K562 (cell line): Measurements from ENCODE around the gene DEDD2. TPM values are rescaled to one million over a fixed set of nuclear protein-coding genes. Genes with fewer than 3 reads are reported as not detected.

Experiments used
- ATAC-seq: fragments of 200-7000 bp; cut with Tn5 transposase; 3 replicates; pipeline ENCODE4 v1.9.1; 2020; ENCODE audit warnings: moderate library complexity
- BruUV-seq: library from RNA; stranded (reverse); fragments of 400-500 nt; replicated peaks from 2 replicates; lab custom pipeline; 2021; lab: Mats Ljungman, UMichigan
- CTCF ChIA-PET: fragments of 300-600 bp; formaldehyde crosslinking; extraction: SDS; loops from one replicate; lab custom pipeline; 2021; ENCODE audit warnings: low intra/inter-chr PET ratio; lab: Yijun Ruan, JAX
- POLR2A ChIA-PET: fragments of 300-600, 350-650 bp; sonication (Branson Sonifier 250); formaldehyde crosslinking; extraction: SDS; loops from one replicate; lab custom pipeline; 2021; ENCODE audit warnings: antibody characterized with exemption, inconsistent platforms; lab: Yijun Ruan, JAX
- DNase-seq, 4 experiments: peaks; one replicate each; pipeline versions ENCODE4 v3.0.0 to v3.0.0-alpha.2; 2011 to 2018; ENCODE audit warnings: low spot score in 3 of 4, mixed read lengths in 3 of 4; ENCODE audit errors: extremely low read depth in 1 of 4
- FAIRE-seq: peaks from 2 replicates; lab custom pipeline; 2011; peaks lifted over from hg19 to GRCh38; lab: Jason Lieb, UNC
- H2AFZ ChIP-seq: 2 replicates; pipeline ENCODE4 v1.6.0; 2011; ENCODE audit warnings: low read depth, low read length, control low read depth, inconsistent platforms
- H3K27ac ChIP-seq: fragments of 200-600 bp; 3 replicates; pipeline ENCODE4 v1.8.0; 2011; ENCODE audit warnings: low read depth, mild to moderate bottlenecking, control low read depth, inconsistent platforms, low read length, moderate library complexity, mixed read lengths; ENCODE audit errors: extremely low read depth
- H3K27me3 ChIP-seq, 2 experiments: fragments of 300-600 bp in 1 of 2; 2 replicates in 1 of 2; 3 replicates in 1 of 2; pipeline versions ENCODE4 v1.6.0 to v1.8.0; 2011; ENCODE audit warnings: inconsistent platforms in 2 of 2, low read length in 2 of 2, mild to moderate bottlenecking in 1 of 2, mixed read lengths in 1 of 2, moderate library complexity in 1 of 2; ENCODE audit not compliant: control insufficient read depth in 2 of 2, insufficient read depth in 2 of 2
- H3K36me3 ChIP-seq: fragments of 300-600 bp; 3 replicates; pipeline ENCODE4 v1.8.0; 2011; ENCODE audit warnings: mild to moderate bottlenecking, low read length, inconsistent platforms; ENCODE audit not compliant: control insufficient read depth, insufficient read depth
- H3K4me1 ChIP-seq, 2 experiments: fragments of 200-600 bp in 1 of 2; replicated peaks in 1 of 2; 2 replicates in 1 of 2; 3 replicates in 1 of 2; pipeline versions ENCODE4 v1.5.1 to v1.8.0; 2011; ENCODE audit warnings: inconsistent platforms in 2 of 2, low read length in 2 of 2, mild to moderate bottlenecking in 1 of 2, mixed read lengths in 1 of 2, moderate library complexity in 1 of 2; ENCODE audit not compliant: control insufficient read depth in 2 of 2, insufficient read depth in 2 of 2
- H3K4me2 ChIP-seq: 2 replicates; pipeline ENCODE4 v1.6.1; 2011; ENCODE audit warnings: low read length, control low read depth, inconsistent platforms, mixed read lengths; ENCODE audit not compliant: insufficient read depth
- H3K4me3 ChIP-seq: fragments of 200-600 bp; sonication (generic), shearing (Covaris generic); 2 replicates; pipeline ENCODE4 v1.5.1; 2016; ENCODE audit warnings: control low read depth, inconsistent platforms
- H3K79me2 ChIP-seq: fragments of 200-600 bp; 3 replicates; pipeline ENCODE4 v1.8.0; 2011; ENCODE audit warnings: low read length, inconsistent platforms; ENCODE audit not compliant: control insufficient read depth, insufficient read depth
- H3K9ac ChIP-seq, 2 experiments: 2 replicates each; pipeline versions ENCODE4 v1.6.0 to v1.6.1; 2011; ENCODE audit warnings: low read depth in 2 of 2, low read length in 2 of 2, control low read depth in 1 of 2, inconsistent platforms in 1 of 2, mild to moderate bottlenecking in 1 of 2, mixed read lengths in 1 of 2; ENCODE audit not compliant: insufficient read depth in 1 of 2
- H3K9me1 ChIP-seq: one replicate; pipeline ENCODE4 v1.6.0; 2011; ENCODE audit warnings: inconsistent platforms, mild to moderate bottlenecking, low read length, moderate library complexity; ENCODE audit not compliant: control insufficient read depth, insufficient read depth
- H3K9me3 ChIP-seq: replicated peaks from 2 replicates; pipeline ENCODE4 v1.5.1; 2011; ENCODE audit warnings: low read depth, low read length, inconsistent platforms; ENCODE audit not compliant: control insufficient read depth, insufficient read depth
- H4K20me1 ChIP-seq: replicated peaks from 2 replicates; pipeline ENCODE4 v1.6.1; 2011; ENCODE audit warnings: low read length, inconsistent platforms, mixed read lengths; ENCODE audit not compliant: control insufficient read depth, insufficient read depth
- DPF2 ChIP-seq: fragments of 450-650 bp; IDR thresholded peaks from 2 replicates; pipeline ENCODE4 v1.6.1; 2016
- EP300 ChIP-seq: IDR thresholded peaks from 2 replicates; pipeline ENCODE4 v1.6.1; 2012; ENCODE audit warnings: low read length, improper control_type of control experiment
- ETV1 ChIP-seq: fragments of 450-650 bp; conservative IDR thresholded peaks from 2 replicates; pipeline ENCODE4 v1.6.1; 2016; ENCODE audit warnings: missing genetic modification characterization, control low read depth, low read depth, missing compliant biosample characterization
- FIP1L1 ChIP-seq: fragments of 200-400 bp; formaldehyde crosslinking; IDR thresholded peaks from 2 replicates; pipeline ENCODE4 v1.6.1; 2018; ENCODE audit warnings: mild to moderate bottlenecking, low read depth, low read length; ENCODE audit not compliant: poor library complexity, severe bottlenecking
- PCBP1 ChIP-seq: fragments of 200-400 bp; formaldehyde crosslinking; IDR thresholded peaks from 2 replicates; pipeline ENCODE4 v1.6.1; 2018; ENCODE audit warnings: mild to moderate bottlenecking, low read depth, low read length; ENCODE audit not compliant: poor library complexity, severe bottlenecking
- SMARCA4 ChIP-seq: fragments of 450-650 bp; IDR thresholded peaks from 2 replicates; pipeline ENCODE4 v1.6.1; 2016
- SP1 ChIP-seq: sonication (generic); formaldehyde crosslinking; IDR thresholded peaks from 2 replicates; pipeline ENCODE4 v1.8.1; 2022; ENCODE audit warnings: mild to moderate bottlenecking, missing genetic modification reagents
- ZNF232 ChIP-seq: sonication (generic); formaldehyde crosslinking; IDR thresholded peaks from 2 replicates; pipeline ENCODE4 v1.8.0; 2022; ENCODE audit warnings: mild to moderate bottlenecking, missing genetic modification reagents
- ZNF263 ChIP-seq: sonication (generic); formaldehyde crosslinking; IDR thresholded peaks from 2 replicates; pipeline ENCODE4 v1.8.0; 2022; ENCODE audit warnings: mild to moderate bottlenecking, missing genetic modification reagents, borderline replicate concordance
- ZNF696 ChIP-seq: fragments of 250-450 bp; sonication (Bioruptor Pico); conservative IDR thresholded peaks from 2 replicates; pipeline ENCODE4 v1.4.0; 2020; ENCODE audit warnings: mild to moderate bottlenecking, moderate library complexity
- ZNF785 ChIP-seq: fragments of 250-450 bp; sonication (Bioruptor Pico); IDR thresholded peaks from 2 replicates; pipeline ENCODE4 v1.4.0; 2020; ENCODE audit warnings: mild to moderate bottlenecking
- WGBS: fragments of 100-300 bp; shearing (Covaris generic); methylation state at CpG from one replicate; pipeline ENCODE4 v1.1.6; 2016; ENCODE audit warnings: low coverage, mixed read lengths; ENCODE audit not compliant: insufficient coverage; ENCODE audit errors: missing lambda C conversion rate; 5-methylcytosine and 5-hydroxymethylcytosine counted together
- in situ Hi-C: fragments of 300-500 bp; cut with MboI; formaldehyde crosslinking; loops from 4 replicates; pipeline ENCODE4 v1.15.0; 2018; ENCODE audit warnings: inconsistent platforms, mixed read lengths
- intact Hi-C: fragments of 100-400 bp; cut with micrococcal nuclease; formaldehyde crosslinking; loops from 2 replicates; pipeline ENCODE4 v1.14.2; 2022
- polyA plus RNA-seq, 8 experiments: library from polyadenylated mRNA; depleted of rRNA in 4 of 8; stranded (reverse) in 5 of 8; unstranded in 3 of 8; fragments of >200 nt; fragmentation: Nextera tagmentation in 2 of 8; fragmentation: Illumina TruSeq in 1 of 8; extraction: Ambion mirVana in 2 of 8; extraction: Trizol in 1 of 8; gene quantifications; 2 replicates each; pipeline versions ENCODE4 v1.2.1 to v1.2.3, GENCODE V29; 2011 to 2014; ENCODE audit warnings: inconsistent platforms in 1 of 8, missing spikeins in 1 of 8
- total RNA-seq, 7 experiments: library from RNA; depleted of rRNA in 6 of 7; stranded (reverse); fragments of >200 nt in 6 of 7; fragmentation: Illumina TruSeq in 2 of 7; extraction: Trizol in 2 of 7; gene quantifications; 2 replicates each; pipeline versions ENCODE4 v1.2.1 to v1.2.3, GENCODE V29; 2011 to 2021; ENCODE audit warnings: low replicate concordance in 1 of 7
- TF ChIP-seq, protein P1 (sequence below): fragments of 450-650 bp; formaldehyde crosslinking; IDR thresholded peaks from 2 replicates; pipeline ENCODE4 v1.4.0; 2022; ENCODE audit warnings: missing genetic modification characterization
- TF ChIP-seq, protein P2 (sequence below): fragments of 450-650 bp; IDR thresholded peaks from 2 replicates; pipeline ENCODE4 v1.6.1; 2017; ENCODE audit warnings: antibody characterized with exemption, mild to moderate bottlenecking
- TF ChIP-seq, protein P3 (sequence below): sonication (generic); formaldehyde crosslinking; IDR thresholded peaks from 2 replicates; pipeline ENCODE4 v1.9.0; 2022; ENCODE audit warnings: mild to moderate bottlenecking, missing genetic modification reagents
- TF ChIP-seq, protein P4 (sequence below): conservative IDR thresholded peaks from 2 replicates; pipeline ENCODE4 v1.6.1; 2011; ENCODE audit warnings: low read depth, mild to moderate bottlenecking, low read length; ENCODE audit not compliant: control insufficient read depth

The DEDD2 gene
- total and polyA plus RNA-seq, 9 of the 15 experiments (the other 6 are each of a cell fraction or from before 2014, with no cell fraction given) = 4.3 to 43.0 (median 29.2) TPM

DNA sequence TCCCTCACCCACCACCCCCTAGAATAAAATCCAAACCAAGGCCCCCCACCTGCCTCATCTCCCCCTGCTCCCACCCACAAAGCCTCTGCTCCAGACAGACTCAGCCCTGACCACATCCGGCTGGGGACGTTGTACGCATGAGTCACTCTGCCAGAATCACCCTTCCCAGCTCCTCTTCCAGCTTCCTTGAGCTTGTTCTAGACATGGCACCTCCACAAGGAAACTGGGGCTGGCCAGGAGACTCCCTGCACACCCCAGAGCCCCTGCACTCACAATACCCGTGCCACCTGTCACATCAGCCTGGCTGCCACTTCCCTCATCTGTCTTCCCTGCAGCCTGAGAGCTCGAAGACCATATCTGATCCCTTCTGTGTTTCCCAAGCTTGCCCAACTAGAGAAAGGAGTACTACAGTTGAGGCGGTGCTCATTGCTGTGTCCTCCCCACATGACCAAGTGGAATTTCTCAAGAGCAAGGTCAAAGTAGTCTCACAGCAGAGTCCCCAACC is 9.7 kb downstream of the DEDD2 start:
- ATAC-seq (peak; percentile 85), FAIRE-seq (peak; percentile 87), DNase-seq (peak; percentile 43 to 75 (median 58))
- Histone ChIP-seq H4K20me1 (no peaks in the 10 kb centered on the region; the same call in 1 of the 2 replicates), H3K9ac (peak overlapping the region; percentile 30 to 34; a peak in 3 of 4 replicates), H3K79me2 (peaks cover 79% of the 10 kb centered on the region), H3K27ac (peak overlapping the region; percentile 80), H3K36me3 (peaks cover 94% of the 10 kb centered on the region), H3K9me3 (no peaks in the 10 kb centered on the region), H3K4me1 (peaks cover 24 to 27% of the 10 kb centered on the region in 2 experiments), H3K4me3 (no peak overlapping the region), H3K9me1 (no peaks in the 10 kb centered on the region), H3K27me3 (no peaks in the 10 kb centered on the region), H2AFZ (no peak overlapping the region), H3K4me2 (peak overlapping the region; percentile 60)
- BruUV-seq = no TSS peak
- intact Hi-C loops (no loop called here), in situ Hi-C loops (no loop called here)
- ChIA-PET POLR2A (interaction anchor here (0.7 to 1.5 kb wide), 4 partner anchors 8 to 129 kb away, joined by 3 to 6 read pairs (median 3); no protein-coding TSS in a partner anchor), CTCF (no interaction called here)
- 25% methylated on average over 5 of the region's 6 CpGs for WGBS
- TF ChIP-seq DPF2 (peak; percentile 80), ZNF263 (peak; percentile 65; the same call in 1 of the 2 replicates), SMARCA4 (peak; percentile 81), SP1 (CRISPR knock-in tag) (no peak), ZNF696 (CRISPR knock-in tag) (no peak), EP300 (peak; percentile 30; the same call in 1 of the 2 replicates), ZNF232 (CRISPR knock-in tag) (no peak), ZNF785 (no peak), ETV1 (tag) (peak; percentile 70), PCBP1 (no peak), FIP1L1 (no peak)
- TF ChIP-seq, protein P1, sequence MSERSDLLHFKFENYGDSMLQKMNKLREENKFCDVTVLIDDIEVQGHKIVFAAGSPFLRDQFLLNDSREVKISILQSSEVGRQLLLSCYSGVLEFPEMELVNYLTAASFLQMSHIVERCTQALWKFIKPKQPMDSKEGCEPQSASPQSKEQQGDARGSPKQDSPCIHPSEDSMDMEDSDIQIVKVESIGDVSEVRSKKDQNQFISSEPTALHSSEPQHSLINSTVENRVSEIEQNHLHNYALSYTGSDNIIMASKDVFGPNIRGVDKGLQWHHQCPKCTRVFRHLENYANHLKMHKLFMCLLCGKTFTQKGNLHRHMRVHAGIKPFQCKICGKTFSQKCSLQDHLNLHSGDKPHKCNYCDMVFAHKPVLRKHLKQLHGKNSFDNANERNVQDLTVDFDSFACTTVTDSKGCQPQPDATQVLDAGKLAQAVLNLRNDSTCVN (CRISPR knock-in tag) = no peak
- TF ChIP-seq, protein P2, sequence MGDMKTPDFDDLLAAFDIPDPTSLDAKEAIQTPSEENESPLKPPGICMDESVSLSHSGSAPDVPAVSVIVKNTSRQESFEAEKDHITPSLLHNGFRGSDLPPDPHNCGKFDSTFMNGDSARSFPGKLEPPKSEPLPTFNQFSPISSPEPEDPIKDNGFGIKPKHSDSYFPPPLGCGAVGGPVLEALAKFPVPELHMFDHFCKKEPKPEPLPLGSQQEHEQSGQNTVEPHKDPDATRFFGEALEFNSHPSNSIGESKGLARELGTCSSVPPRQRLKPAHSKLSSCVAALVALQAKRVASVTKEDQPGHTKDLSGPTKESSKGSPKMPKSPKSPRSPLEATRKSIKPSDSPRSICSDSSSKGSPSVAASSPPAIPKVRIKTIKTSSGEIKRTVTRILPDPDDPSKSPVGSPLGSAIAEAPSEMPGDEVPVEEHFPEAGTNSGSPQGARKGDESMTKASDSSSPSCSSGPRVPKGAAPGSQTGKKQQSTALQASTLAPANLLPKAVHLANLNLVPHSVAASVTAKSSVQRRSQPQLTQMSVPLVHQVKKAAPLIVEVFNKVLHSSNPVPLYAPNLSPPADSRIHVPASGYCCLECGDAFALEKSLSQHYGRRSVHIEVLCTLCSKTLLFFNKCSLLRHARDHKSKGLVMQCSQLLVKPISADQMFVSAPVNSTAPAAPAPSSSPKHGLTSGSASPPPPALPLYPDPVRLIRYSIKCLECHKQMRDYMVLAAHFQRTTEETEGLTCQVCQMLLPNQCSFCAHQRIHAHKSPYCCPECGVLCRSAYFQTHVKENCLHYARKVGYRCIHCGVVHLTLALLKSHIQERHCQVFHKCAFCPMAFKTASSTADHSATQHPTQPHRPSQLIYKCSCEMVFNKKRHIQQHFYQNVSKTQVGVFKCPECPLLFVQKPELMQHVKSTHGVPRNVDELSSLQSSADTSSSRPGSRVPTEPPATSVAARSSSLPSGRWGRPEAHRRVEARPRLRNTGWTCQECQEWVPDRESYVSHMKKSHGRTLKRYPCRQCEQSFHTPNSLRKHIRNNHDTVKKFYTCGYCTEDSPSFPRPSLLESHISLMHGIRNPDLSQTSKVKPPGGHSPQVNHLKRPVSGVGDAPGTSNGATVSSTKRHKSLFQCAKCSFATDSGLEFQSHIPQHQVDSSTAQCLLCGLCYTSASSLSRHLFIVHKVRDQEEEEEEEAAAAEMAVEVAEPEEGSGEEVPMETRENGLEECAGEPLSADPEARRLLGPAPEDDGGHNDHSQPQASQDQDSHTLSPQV = peak; percentile 67
- TF ChIP-seq, protein P3, sequence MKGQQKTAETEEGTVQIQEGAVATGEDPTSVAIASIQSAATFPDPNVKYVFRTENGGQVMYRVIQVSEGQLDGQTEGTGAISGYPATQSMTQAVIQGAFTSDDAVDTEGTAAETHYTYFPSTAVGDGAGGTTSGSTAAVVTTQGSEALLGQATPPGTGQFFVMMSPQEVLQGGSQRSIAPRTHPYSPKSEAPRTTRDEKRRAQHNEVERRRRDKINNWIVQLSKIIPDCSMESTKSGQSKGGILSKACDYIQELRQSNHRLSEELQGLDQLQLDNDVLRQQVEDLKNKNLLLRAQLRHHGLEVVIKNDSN = 0 out of 2 replicates have a peak, but pooled peaks have one; percentile 44
- TF ChIP-seq, protein P4, sequence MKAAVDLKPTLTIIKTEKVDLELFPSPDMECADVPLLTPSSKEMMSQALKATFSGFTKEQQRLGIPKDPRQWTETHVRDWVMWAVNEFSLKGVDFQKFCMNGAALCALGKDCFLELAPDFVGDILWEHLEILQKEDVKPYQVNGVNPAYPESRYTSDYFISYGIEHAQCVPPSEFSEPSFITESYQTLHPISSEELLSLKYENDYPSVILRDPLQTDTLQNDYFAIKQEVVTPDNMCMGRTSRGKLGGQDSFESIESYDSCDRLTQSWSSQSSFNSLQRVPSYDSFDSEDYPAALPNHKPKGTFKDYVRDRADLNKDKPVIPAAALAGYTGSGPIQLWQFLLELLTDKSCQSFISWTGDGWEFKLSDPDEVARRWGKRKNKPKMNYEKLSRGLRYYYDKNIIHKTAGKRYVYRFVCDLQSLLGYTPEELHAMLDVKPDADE = peak; percentile 64; the same call in 1 of the 2 replicates
